Smooth muscle cell (in vitro differentiated cells): ENCODE measurements around the gene CACNA2D4. TPM values are rescaled to one million over a fixed set of nuclear protein-coding genes. Genes with fewer than 3 reads are reported as not detected.

Experiments used
- DNase-seq: peaks from one replicate; lab custom pipeline; 2025; ENCODE audit not compliant: unreplicated experiment; lab: John Stamatoyannopoulos, UW
- H2AFZ ChIP-seq: fragments of 200-600 bp; sonication (generic); 2 replicates; pipeline ENCODE4 v1.6.0; 2016; ENCODE audit warnings: antibody characterized with exemption, low read depth, mild to moderate bottlenecking
- H3F3A ChIP-seq: fragments of 200-600 bp; sonication (generic); 2 replicates; pipeline ENCODE4 v1.6.0; 2017; ENCODE audit warnings: antibody characterized with exemption, low read depth
- H3K27ac ChIP-seq: fragments of 200-600 bp; sonication (generic); 2 replicates; pipeline ENCODE4 v1.5.1; 2016; ENCODE audit warnings: low read depth, mild to moderate bottlenecking
- H3K27me3 ChIP-seq: fragments of 200-600 bp; sonication (generic); 2 replicates; pipeline ENCODE4 v1.6.1; 2016; ENCODE audit warnings: low read depth, mild to moderate bottlenecking
- H3K36me3 ChIP-seq: fragments of 200-600 bp; sonication (generic); 2 replicates; pipeline ENCODE4 v1.5.1; 2016; ENCODE audit warnings: low read depth
- H3K4me1 ChIP-seq: fragments of 200-600 bp; sonication (generic); 2 replicates; pipeline ENCODE4 v1.5.1; 2016; ENCODE audit warnings: low read depth
- H3K4me2 ChIP-seq: fragments of 200-600 bp; sonication (generic); 2 replicates; pipeline ENCODE4 v1.6.0; 2016; ENCODE audit warnings: mild to moderate bottlenecking
- H3K4me3 ChIP-seq: fragments of 200-600 bp; sonication (generic); 2 replicates; pipeline ENCODE4 v1.5.1; 2016; ENCODE audit warnings: mild to moderate bottlenecking
- H3K79me2 ChIP-seq: fragments of 200-600 bp; sonication (generic); 2 replicates; pipeline ENCODE4 v1.6.0; 2016; ENCODE audit warnings: low read depth, mild to moderate bottlenecking
- H3K9ac ChIP-seq: fragments of 200-600 bp; sonication (generic); 2 replicates; pipeline ENCODE4 v1.6.0; 2016; ENCODE audit warnings: low read depth
- H3K9me3 ChIP-seq: fragments of 200-600 bp; sonication (generic); replicated peaks from 2 replicates; pipeline ENCODE4 v1.5.1; 2016; ENCODE audit warnings: low read depth
- H4K20me1 ChIP-seq: fragments of 200-600 bp; sonication (generic); 2 replicates; pipeline ENCODE4 v1.6.0; 2016; ENCODE audit warnings: low read depth
- CTCF ChIP-seq: fragments of 200-600 bp; sonication (generic); IDR thresholded peaks from 2 replicates; pipeline ENCODE4 v1.5.1; 2017; ENCODE audit warnings: borderline replicate concordance, mild to moderate bottlenecking, antibody characterized with exemption; ENCODE audit not compliant: insufficient read depth, poor library complexity, severe bottlenecking
- WGBS: methylation state at CpG from one replicate; pipeline ENCODE4 v1.1.7; 2016; ENCODE audit warnings: low lambda C conversion rate; 5-methylcytosine and 5-hydroxymethylcytosine counted together
- polyA plus RNA-seq: library from polyadenylated mRNA; unstranded; fragments of >200 nt; fragmentation: Nextera tagmentation; extraction: Ambion mirVana; gene quantifications from 2 replicates; pipeline ENCODE4 v1.2.1, GENCODE V29; 2016
- total RNA-seq: library from RNA; depleted of rRNA; stranded (reverse); fragments of >200 nt; gene quantifications from 2 replicates; pipeline ENCODE4 v1.2.3, GENCODE V29; 2014

CACNA2D4 gene
- total and polyA plus RNA-seq, 2 experiments from 2014 or later = 0.98 TPM; not detected in 1

GRCh38 chr12:1896964-1897363 is 21.5 kb downstream of the CACNA2D4 start:
- no peak overlapping the region for H3K4me2 ChIP-seq
- H3F3A ChIP-seq = no peaks in the 10 kb centered on the region
- H3K36me3 ChIP-seq = no peaks in the 10 kb centered on the region
- H2AFZ ChIP-seq = no peak overlapping the region
- peaks cover 8% of the 10 kb centered on the region for H3K27me3 ChIP-seq
- 81% methylated on average over 5 of the region's 5 CpGs for WGBS
- TF ChIP-seq CTCF = no peak
- no peaks in the 10 kb centered on the region for H3K79me2 ChIP-seq
- no peak overlapping the region for H3K4me3 ChIP-seq
- H3K9ac ChIP-seq = no peak overlapping the region
- DNase-seq = no peak
- H4K20me1 ChIP-seq = no peaks in the 10 kb centered on the region
- H3K4me1 ChIP-seq = no peaks in the 10 kb centered on the region
- no peaks in the 10 kb centered on the region for H3K9me3 ChIP-seq
- H3K27ac ChIP-seq = no peak overlapping the region

DNA sequence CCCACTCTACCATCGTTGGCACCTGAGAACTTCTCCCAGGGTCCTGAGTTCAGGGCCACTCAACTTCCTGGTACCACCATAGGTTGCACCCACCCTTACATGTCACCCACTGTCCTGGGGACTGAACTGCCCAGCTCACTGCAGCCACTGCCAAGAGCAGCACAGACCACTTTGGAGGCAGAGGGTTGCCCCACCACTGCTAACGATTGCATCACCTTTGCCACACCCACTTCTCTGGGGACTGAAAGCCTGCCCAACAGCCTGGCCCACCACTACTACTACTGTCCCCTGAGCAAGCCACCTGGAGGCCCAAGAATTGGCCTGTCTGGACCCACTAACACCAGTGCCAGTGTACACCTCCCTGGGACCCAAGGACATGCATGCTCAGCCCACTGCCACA is 27.6 kb downstream of the CACNA2D4 start:
- H4K20me1 ChIP-seq = no peaks in the 10 kb centered on the region
- H3K4me1 ChIP-seq = no peaks in the 10 kb centered on the region
- no peaks in the 10 kb centered on the region for H3F3A ChIP-seq
- H3K27me3 ChIP-seq = no peaks in the 10 kb centered on the region
- 81% methylated on average over 2 of the region's 2 CpGs for WGBS
- no peak overlapping the region for H3K4me2 ChIP-seq
- no peaks in the 10 kb centered on the region for H3K9me3 ChIP-seq
- H3K9ac ChIP-seq = no peak overlapping the region
- H3K36me3 ChIP-seq = no peaks in the 10 kb centered on the region
- TF ChIP-seq CTCF = no peak
- no peaks in the 10 kb centered on the region for H3K79me2 ChIP-seq
- H2AFZ ChIP-seq = no peak overlapping the region
- DNase-seq = no peak
- H3K4me3 ChIP-seq = no peak overlapping the region
- H3K27ac ChIP-seq = no peak overlapping the region

- no peak overlapping the region for H3K4me2 ChIP-seq
- no peaks in the 10 kb centered on the region for H3K79me2 ChIP-seq
- H2AFZ ChIP-seq = no peak overlapping the region
- no peak overlapping the region for H3K9ac ChIP-seq
- H3K36me3 ChIP-seq = no peaks in the 10 kb centered on the region
- no peak for DNase-seq
- no peaks in the 10 kb centered on the region for H3K9me3 ChIP-seq
- TF ChIP-seq CTCF = no peak
- WGBS = 95% methylated on average over 8 of the region's 8 CpGs
- no peaks in the 10 kb centered on the region for H3F3A ChIP-seq
- H3K4me3 ChIP-seq = no peak overlapping the region
- H3K27ac ChIP-seq = no peak overlapping the region
- no peaks in the 10 kb centered on the region for H4K20me1 ChIP-seq
- H3K4me1 ChIP-seq = no peaks in the 10 kb centered on the region
- no peaks in the 10 kb centered on the region for H3K27me3 ChIP-seq
Observed at GRCh38 chr12:1890119-1890703, 28.2 kb downstream of the CACNA2D4 start.

GRCh38 chr12:1888923-1889322 is 29.5 kb downstream of the CACNA2D4 start:
- no peak overlapping the region for H3K4me3 ChIP-seq
- H3K4me1 ChIP-seq = no peaks in the 10 kb centered on the region
- 88% methylated on average over 3 of the region's 3 CpGs for WGBS
- H4K20me1 ChIP-seq = no peaks in the 10 kb centered on the region
- DNase-seq = no peak
- H3K36me3 ChIP-seq = no peaks in the 10 kb centered on the region
- H2AFZ ChIP-seq = no peak overlapping the region
- H3K79me2 ChIP-seq = no peaks in the 10 kb centered on the region
- H3K27me3 ChIP-seq = no peaks in the 10 kb centered on the region
- H3K27ac ChIP-seq = no peak overlapping the region
- no peak overlapping the region for H3K4me2 ChIP-seq
- no peak for TF ChIP-seq CTCF
- no peaks in the 10 kb centered on the region for H3K9me3 ChIP-seq
- no peaks in the 10 kb centered on the region for H3F3A ChIP-seq
- no peak overlapping the region for H3K9ac ChIP-seq
